WTC11 (cell line): ENCODE data around the gene BBS9. TPM values are rescaled to one million over a fixed set of nuclear protein-coding genes. Genes with fewer than 3 reads are reported as not detected.

Experiments
- ATAC-seq: fragments of 200-7000 bp; cut with Tn5 transposase; 2 replicates; pipeline ENCODE4 v1.10.0; 2021; ENCODE audit warnings: mild to moderate bottlenecking, moderate library complexity
- CTCF ChIA-PET: fragments of 300-600 bp; sonication (Branson Sonifier 250); formaldehyde crosslinking; loops from one replicate; lab custom pipeline; 2021; ENCODE audit warnings: antibody characterized with exemption; lab: Charles Lee
- POLR2A ChIA-PET: fragments of 350-600 bp; sonication (Branson Sonifier 250); formaldehyde crosslinking; loops from one replicate; lab custom pipeline; 2021; ENCODE audit warnings: antibody characterized with exemption; lab: Charles Lee
- DNase-seq: peaks from one replicate; pipeline ENCODE4 v3.0.0; 2021; ENCODE audit warnings: low spot score
- H3K27ac Mint-ChIP-seq: 2 replicates; pipeline ENCODE4 v1.8.0; 2021; ENCODE audit warnings: mixed read lengths
- H3K27me3 Mint-ChIP-seq: 2 replicates; pipeline ENCODE4 v1.8.0; 2021; ENCODE audit warnings: low read depth, mild to moderate bottlenecking, moderate library complexity, mixed read lengths
- H3K36me3 Mint-ChIP-seq: 2 replicates; pipeline ENCODE4 v1.8.0; 2021; ENCODE audit warnings: mixed read lengths
- H3K4me1 Mint-ChIP-seq: 2 replicates; pipeline ENCODE4 v1.8.0; 2022; ENCODE audit warnings: mixed read lengths
- H3K4me3 Mint-ChIP-seq: 2 replicates; pipeline ENCODE4 v1.8.0; 2021; ENCODE audit warnings: mild to moderate bottlenecking, moderate library complexity, mixed read lengths
- H3K9me3 Mint-ChIP-seq: 2 replicates; pipeline ENCODE4 v1.8.0; 2021; ENCODE audit warnings: mixed read lengths
- ATF6 ChIP-seq: sonication (generic); formaldehyde crosslinking; IDR thresholded peaks from 2 replicates; pipeline ENCODE4 v1.8.1; 2023; ENCODE audit warnings: mild to moderate bottlenecking, missing genetic modification reagents
- CDX4 ChIP-seq: fragments of 250-450 bp; sonication (Bioruptor Pico); IDR thresholded peaks from 2 replicates; pipeline ENCODE4 v1.9.0; 2021; ENCODE audit warnings: moderate library complexity, mild to moderate bottlenecking, inconsistent platforms, borderline replicate concordance
- E2F5 ChIP-seq: sonication (generic); formaldehyde crosslinking; IDR thresholded peaks from 2 replicates; pipeline ENCODE4 v1.8.1; 2022; ENCODE audit warnings: mild to moderate bottlenecking, moderate library complexity, missing genetic modification reagents
- EMX1 ChIP-seq: fragments of 250-450 bp; sonication (Bioruptor Pico); IDR thresholded peaks from 2 replicates; pipeline ENCODE4 v1.8.0; 2021; ENCODE audit warnings: mild to moderate bottlenecking
- GRHL2 ChIP-seq: fragments of 250-450 bp; sonication (Bioruptor Pico); IDR thresholded peaks from 2 replicates; pipeline ENCODE4 v1.8.0; 2022; ENCODE audit warnings: mild to moderate bottlenecking, moderate library complexity; ENCODE audit not compliant: insufficient replicate concordance, severe bottlenecking
- GTF2I ChIP-seq: fragments of 250-450 bp; sonication (Bioruptor Pico); conservative IDR thresholded peaks from 2 replicates; pipeline ENCODE4 v1.4.0; 2021; ENCODE audit warnings: mild to moderate bottlenecking
- MLX ChIP-seq: sonication (generic); formaldehyde crosslinking; IDR thresholded peaks from 2 replicates; pipeline ENCODE4 v1.8.1; 2023; ENCODE audit warnings: mild to moderate bottlenecking, missing genetic modification reagents, moderate library complexity
- OVOL2 ChIP-seq: fragments of 250-450 bp; sonication (Bioruptor Pico); IDR thresholded peaks from 2 replicates; pipeline ENCODE4 v1.9.0; 2021; ENCODE audit warnings: mild to moderate bottlenecking, borderline replicate concordance
- RELA ChIP-seq: sonication (generic); formaldehyde crosslinking; IDR thresholded peaks from 2 replicates; pipeline ENCODE4 v1.8.1; 2022; ENCODE audit warnings: missing genetic modification reagents, mild to moderate bottlenecking, borderline replicate concordance
- TEAD4 ChIP-seq: sonication (generic); formaldehyde crosslinking; IDR thresholded peaks from 2 replicates; pipeline ENCODE4 v1.8.0; 2022; ENCODE audit warnings: mild to moderate bottlenecking, missing genetic modification reagents
- ZMAT4 ChIP-seq: fragments of 250-450 bp; sonication (Bioruptor Pico); IDR thresholded peaks from 2 replicates; pipeline ENCODE4 v1.9.0; 2021; ENCODE audit warnings: mild to moderate bottlenecking
- ZNF138 ChIP-seq: sonication (generic); formaldehyde crosslinking; conservative IDR thresholded peaks from 2 replicates; pipeline ENCODE4 v1.8.1; 2022; ENCODE audit warnings: mild to moderate bottlenecking, moderate library complexity, missing genetic modification reagents
- ZNF232 ChIP-seq: sonication (generic); formaldehyde crosslinking; IDR thresholded peaks from 2 replicates; pipeline ENCODE4 v1.8.0; 2022; ENCODE audit warnings: mild to moderate bottlenecking, missing genetic modification reagents
- total RNA-seq: library from RNA; stranded (reverse); gene quantifications from 3 replicates; pipeline ENCODE4 v1.2.3, GENCODE V29; 2021
- TF ChIP-seq, protein P1 (sequence below): fragments of 200-600 bp; IDR thresholded peaks from 2 replicates; pipeline ENCODE4 v1.8.0; 2022; ENCODE audit warnings: antibody characterized with exemption
- TF ChIP-seq, protein P2 (sequence below): sonication (generic); formaldehyde crosslinking; IDR thresholded peaks from 2 replicates; pipeline ENCODE4 v1.8.1; 2022; ENCODE audit warnings: low read depth, missing genetic modification reagents, borderline replicate concordance
- TF ChIP-seq, protein P3 (sequence below): sonication (generic); formaldehyde crosslinking; IDR thresholded peaks from 2 replicates; pipeline ENCODE4 v1.8.0; 2023; ENCODE audit warnings: missing genetic modification reagents
- TF ChIP-seq, protein P4 (sequence below): sonication (generic); formaldehyde crosslinking; IDR thresholded peaks from 2 replicates; pipeline ENCODE4 v1.8.1; 2022; ENCODE audit warnings: mild to moderate bottlenecking, missing genetic modification reagents, moderate library complexity, borderline replicate concordance
- TF ChIP-seq, protein P5 (sequence below): sonication (generic); formaldehyde crosslinking; IDR thresholded peaks from 2 replicates; pipeline ENCODE4 v1.8.0; 2022; ENCODE audit warnings: missing genetic modification reagents
- TF ChIP-seq, protein P6 (sequence below): sonication (generic); formaldehyde crosslinking; IDR thresholded peaks from 2 replicates; pipeline ENCODE4 v1.8.0; 2022; ENCODE audit warnings: mild to moderate bottlenecking, missing genetic modification reagents

Gene BBS9
- total RNA-seq, 1 experiment from 2014 or later, result 56.6 TPM

DNA sequence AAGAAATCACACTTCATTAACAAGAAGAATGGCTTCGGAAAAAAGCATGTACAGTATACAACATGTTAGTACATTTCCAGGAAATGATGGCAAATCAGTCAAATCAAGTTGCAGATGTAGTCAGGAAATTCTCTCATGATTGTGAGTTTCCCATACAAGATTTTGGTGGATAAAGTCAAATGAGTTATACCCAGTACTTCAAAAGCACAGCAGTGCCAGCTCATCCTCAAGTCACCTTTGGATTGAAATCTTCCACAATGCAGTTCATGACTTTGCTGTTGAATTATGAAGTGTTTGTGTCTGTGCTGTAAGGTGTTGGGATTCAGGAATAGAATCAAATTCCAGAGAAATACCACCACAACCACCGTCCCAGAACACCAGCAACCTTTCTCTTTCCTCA lies 474.7 kb downstream of the BBS9 start:
- DNase-seq (no peak), ATAC-seq (no peak)
- TF ChIP-seq MLX (CRISPR knock-in tag) (no peak), E2F5 (CRISPR knock-in tag) (no peak), ATF6 (no peak), GRHL2 (no peak), RELA (CRISPR knock-in tag) (no peak), ZMAT4 (CRISPR knock-in tag) (no peak), GTF2I (CRISPR knock-in tag) (no peak), EMX1 (no peak), ZNF232 (CRISPR knock-in tag) (no peak), CDX4 (CRISPR knock-in tag) (no peak)
- TF ChIP-seq, protein P1, sequence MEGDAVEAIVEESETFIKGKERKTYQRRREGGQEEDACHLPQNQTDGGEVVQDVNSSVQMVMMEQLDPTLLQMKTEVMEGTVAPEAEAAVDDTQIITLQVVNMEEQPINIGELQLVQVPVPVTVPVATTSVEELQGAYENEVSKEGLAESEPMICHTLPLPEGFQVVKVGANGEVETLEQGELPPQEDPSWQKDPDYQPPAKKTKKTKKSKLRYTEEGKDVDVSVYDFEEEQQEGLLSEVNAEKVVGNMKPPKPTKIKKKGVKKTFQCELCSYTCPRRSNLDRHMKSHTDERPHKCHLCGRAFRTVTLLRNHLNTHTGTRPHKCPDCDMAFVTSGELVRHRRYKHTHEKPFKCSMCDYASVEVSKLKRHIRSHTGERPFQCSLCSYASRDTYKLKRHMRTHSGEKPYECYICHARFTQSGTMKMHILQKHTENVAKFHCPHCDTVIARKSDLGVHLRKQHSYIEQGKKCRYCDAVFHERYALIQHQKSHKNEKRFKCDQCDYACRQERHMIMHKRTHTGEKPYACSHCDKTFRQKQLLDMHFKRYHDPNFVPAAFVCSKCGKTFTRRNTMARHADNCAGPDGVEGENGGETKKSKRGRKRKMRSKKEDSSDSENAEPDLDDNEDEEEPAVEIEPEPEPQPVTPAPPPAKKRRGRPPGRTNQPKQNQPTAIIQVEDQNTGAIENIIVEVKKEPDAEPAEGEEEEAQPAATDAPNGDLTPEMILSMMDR, result no peak
- TF ChIP-seq, protein P2, sequence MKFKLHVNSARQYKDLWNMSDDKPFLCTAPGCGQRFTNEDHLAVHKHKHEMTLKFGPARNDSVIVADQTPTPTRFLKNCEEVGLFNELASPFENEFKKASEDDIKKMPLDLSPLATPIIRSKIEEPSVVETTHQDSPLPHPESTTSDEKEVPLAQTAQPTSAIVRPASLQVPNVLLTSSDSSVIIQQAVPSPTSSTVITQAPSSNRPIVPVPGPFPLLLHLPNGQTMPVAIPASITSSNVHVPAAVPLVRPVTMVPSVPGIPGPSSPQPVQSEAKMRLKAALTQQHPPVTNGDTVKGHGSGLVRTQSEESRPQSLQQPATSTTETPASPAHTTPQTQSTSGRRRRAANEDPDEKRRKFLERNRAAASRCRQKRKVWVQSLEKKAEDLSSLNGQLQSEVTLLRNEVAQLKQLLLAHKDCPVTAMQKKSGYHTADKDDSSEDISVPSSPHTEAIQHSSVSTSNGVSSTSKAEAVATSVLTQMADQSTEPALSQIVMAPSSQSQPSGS (CRISPR knock-in tag), result no peak
- TF ChIP-seq, protein P3, sequence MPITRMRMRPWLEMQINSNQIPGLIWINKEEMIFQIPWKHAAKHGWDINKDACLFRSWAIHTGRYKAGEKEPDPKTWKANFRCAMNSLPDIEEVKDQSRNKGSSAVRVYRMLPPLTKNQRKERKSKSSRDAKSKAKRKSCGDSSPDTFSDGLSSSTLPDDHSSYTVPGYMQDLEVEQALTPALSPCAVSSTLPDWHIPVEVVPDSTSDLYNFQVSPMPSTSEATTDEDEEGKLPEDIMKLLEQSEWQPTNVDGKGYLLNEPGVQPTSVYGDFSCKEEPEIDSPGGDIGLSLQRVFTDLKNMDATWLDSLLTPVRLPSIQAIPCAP (CRISPR knock-in tag), result no peak
- TF ChIP-seq, protein P4, sequence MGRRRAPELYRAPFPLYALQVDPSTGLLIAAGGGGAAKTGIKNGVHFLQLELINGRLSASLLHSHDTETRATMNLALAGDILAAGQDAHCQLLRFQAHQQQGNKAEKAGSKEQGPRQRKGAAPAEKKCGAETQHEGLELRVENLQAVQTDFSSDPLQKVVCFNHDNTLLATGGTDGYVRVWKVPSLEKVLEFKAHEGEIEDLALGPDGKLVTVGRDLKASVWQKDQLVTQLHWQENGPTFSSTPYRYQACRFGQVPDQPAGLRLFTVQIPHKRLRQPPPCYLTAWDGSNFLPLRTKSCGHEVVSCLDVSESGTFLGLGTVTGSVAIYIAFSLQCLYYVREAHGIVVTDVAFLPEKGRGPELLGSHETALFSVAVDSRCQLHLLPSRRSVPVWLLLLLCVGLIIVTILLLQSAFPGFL (CRISPR knock-in tag), result no peak
- Mint-ChIP-seq H3K27me3 (no peaks in the 10 kb centered on the region), H3K9me3 (peaks cover 7% of the 10 kb centered on the region; the same call in 1 of the 2 replicates), H3K4me3 (no peak overlapping the region), H3K36me3 (0 out of 2 replicates have a peak, but pooled peaks cover 3% of the 10 kb centered on the region), H3K27ac (peak overlapping the region; percentile 9; the same call in 1 of the 2 replicates), H3K4me1 (no peaks in the 10 kb centered on the region)
- POLR2A ChIA-PET, result no interaction called here
- CTCF ChIA-PET, result no interaction called here

DNA sequence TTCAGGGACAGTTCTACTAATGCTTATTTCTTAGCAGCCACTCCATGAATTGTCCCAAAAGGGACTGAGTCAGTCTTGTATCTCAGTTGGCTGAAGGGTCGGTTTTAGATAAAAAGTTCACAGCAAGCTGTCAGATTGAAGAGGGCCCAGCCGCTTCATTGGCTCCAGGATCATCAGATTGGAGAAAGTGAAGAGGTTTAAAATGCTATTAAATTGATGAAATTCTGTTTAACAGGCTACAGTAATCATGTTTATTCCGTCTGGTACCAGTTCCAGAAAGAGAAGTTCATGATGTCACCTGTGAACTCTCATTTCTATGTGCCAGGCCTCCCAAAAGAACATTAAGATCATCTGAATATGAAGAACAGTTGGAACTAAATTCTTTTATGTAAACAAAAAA lies 481.6 kb downstream of the BBS9 start:
- H3K27me3 Mint-ChIP-seq, result no peaks in the 10 kb centered on the region
- no peaks in the 10 kb centered on the region for H3K36me3 Mint-ChIP-seq
- ChIA-PET POLR2A (no interaction called here), CTCF (no interaction called here)
- ATAC-seq (no peak), DNase-seq (no peak)
- no peak overlapping the region for H3K4me3 Mint-ChIP-seq
- H3K27ac Mint-ChIP-seq, result no peak overlapping the region
- H3K4me1 Mint-ChIP-seq, result no peaks in the 10 kb centered on the region
- H3K9me3 Mint-ChIP-seq, result peaks cover 7% of the 10 kb centered on the region; the same call in 1 of the 2 replicates
- TF ChIP-seq, protein P5, sequence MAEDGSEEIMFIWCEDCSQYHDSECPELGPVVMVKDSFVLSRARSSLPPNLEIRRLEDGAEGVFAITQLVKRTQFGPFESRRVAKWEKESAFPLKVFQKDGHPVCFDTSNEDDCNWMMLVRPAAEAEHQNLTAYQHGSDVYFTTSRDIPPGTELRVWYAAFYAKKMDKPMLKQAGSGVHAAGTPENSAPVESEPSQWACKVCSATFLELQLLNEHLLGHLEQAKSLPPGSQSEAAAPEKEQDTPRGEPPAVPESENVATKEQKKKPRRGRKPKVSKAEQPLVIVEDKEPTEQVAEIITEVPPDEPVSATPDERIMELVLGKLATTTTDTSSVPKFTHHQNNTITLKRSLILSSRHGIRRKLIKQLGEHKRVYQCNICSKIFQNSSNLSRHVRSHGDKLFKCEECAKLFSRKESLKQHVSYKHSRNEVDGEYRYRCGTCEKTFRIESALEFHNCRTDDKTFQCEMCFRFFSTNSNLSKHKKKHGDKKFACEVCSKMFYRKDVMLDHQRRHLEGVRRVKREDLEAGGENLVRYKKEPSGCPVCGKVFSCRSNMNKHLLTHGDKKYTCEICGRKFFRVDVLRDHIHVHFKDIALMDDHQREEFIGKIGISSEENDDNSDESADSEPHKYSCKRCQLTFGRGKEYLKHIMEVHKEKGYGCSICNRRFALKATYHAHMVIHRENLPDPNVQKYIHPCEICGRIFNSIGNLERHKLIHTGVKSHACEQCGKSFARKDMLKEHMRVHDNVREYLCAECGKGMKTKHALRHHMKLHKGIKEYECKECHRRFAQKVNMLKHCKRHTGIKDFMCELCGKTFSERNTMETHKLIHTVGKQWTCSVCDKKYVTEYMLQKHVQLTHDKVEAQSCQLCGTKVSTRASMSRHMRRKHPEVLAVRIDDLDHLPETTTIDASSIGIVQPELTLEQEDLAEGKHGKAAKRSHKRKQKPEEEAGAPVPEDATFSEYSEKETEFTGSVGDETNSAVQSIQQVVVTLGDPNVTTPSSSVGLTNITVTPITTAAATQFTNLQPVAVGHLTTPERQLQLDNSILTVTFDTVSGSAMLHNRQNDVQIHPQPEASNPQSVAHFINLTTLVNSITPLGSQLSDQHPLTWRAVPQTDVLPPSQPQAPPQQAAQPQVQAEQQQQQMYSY (CRISPR knock-in tag), result no peak
- TF ChIP-seq ZMAT4 (CRISPR knock-in tag) (no peak), OVOL2 (no peak), TEAD4 (no peak), ZNF138 (no peak)
- TF ChIP-seq, protein P6, sequence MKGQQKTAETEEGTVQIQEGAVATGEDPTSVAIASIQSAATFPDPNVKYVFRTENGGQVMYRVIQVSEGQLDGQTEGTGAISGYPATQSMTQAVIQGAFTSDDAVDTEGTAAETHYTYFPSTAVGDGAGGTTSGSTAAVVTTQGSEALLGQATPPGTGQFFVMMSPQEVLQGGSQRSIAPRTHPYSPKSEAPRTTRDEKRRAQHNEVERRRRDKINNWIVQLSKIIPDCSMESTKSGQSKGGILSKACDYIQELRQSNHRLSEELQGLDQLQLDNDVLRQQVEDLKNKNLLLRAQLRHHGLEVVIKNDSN (CRISPR knock-in tag), result no peak
